Mammary epithelial cell (primary cell): ENCODE results near the gene USP53.

ENCODE experiments used
- EZH2 ChIP-seq: IDR thresholded peaks from 2 replicates; pipeline ENCODE4 v1.6.1; 2012; ENCODE audit warnings: low read length, inconsistent platforms, borderline replicate concordance
- TF ChIP-seq, protein P1 (sequence below), 2 donors: IDR thresholded peaks in 1 of 2; conservative IDR thresholded peaks in 1 of 2; 2 replicates each; pipeline ENCODE4 v1.5.1; 2011 to 2012; ENCODE audit warnings: inconsistent platforms in 2 of 2, low read length in 2 of 2, mild to moderate bottlenecking in 2 of 2, control low read depth in 1 of 2, low read depth in 1 of 2; ENCODE audit not compliant: insufficient read depth in 1 of 2; ENCODE audit errors: extremely low read depth in 1 of 2

DNA sequence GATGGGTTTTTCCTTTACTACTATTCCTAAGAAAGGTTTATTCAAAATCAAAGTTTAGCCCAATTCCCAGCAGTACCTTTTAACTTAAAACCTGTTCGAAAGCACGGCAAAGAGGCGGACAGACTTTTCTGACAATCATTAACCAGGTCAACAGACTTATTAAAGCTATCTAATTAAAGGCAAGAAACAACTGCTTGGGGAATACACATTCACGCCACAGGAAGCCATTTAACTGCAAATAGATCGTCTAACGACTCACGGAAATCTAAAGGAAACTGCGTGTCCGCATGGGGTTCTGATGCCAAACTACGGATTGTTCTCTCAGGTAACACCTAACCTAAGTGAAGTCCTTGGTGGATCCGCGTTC, 663 bp upstream of the USP53 start:
- TF ChIP-seq EZH2, result no peak
- TF ChIP-seq, protein P1, sequence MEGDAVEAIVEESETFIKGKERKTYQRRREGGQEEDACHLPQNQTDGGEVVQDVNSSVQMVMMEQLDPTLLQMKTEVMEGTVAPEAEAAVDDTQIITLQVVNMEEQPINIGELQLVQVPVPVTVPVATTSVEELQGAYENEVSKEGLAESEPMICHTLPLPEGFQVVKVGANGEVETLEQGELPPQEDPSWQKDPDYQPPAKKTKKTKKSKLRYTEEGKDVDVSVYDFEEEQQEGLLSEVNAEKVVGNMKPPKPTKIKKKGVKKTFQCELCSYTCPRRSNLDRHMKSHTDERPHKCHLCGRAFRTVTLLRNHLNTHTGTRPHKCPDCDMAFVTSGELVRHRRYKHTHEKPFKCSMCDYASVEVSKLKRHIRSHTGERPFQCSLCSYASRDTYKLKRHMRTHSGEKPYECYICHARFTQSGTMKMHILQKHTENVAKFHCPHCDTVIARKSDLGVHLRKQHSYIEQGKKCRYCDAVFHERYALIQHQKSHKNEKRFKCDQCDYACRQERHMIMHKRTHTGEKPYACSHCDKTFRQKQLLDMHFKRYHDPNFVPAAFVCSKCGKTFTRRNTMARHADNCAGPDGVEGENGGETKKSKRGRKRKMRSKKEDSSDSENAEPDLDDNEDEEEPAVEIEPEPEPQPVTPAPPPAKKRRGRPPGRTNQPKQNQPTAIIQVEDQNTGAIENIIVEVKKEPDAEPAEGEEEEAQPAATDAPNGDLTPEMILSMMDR (conservative IDR thresholded peaks at IDR 0.05 in 1 of 2, IDR thresholded peaks at IDR 0.05 in 1 of 2; ENCODE audit: extremely low read depth in 1 of 2, insufficient read depth in 1 of 2, low read depth in 1 of 2, low read length in 2 of 2), result no peak
